HG02981 (cell line): Measurements from ENCODE around the gene LAMA2.

Experiments used
- ATAC-seq: cut with Tn5 transposase; IDR thresholded peaks from one replicate; pipeline ENCODE4 v1.9.1; 2021; ENCODE audit warnings: mild to moderate bottlenecking, moderate library complexity; ENCODE audit not compliant: unreplicated experiment

LAMA2 gene

GRCh38 chr6:129175066-129175465, 292.1 kb downstream of the LAMA2 start:
- no peak for ATAC-seq

DNA sequence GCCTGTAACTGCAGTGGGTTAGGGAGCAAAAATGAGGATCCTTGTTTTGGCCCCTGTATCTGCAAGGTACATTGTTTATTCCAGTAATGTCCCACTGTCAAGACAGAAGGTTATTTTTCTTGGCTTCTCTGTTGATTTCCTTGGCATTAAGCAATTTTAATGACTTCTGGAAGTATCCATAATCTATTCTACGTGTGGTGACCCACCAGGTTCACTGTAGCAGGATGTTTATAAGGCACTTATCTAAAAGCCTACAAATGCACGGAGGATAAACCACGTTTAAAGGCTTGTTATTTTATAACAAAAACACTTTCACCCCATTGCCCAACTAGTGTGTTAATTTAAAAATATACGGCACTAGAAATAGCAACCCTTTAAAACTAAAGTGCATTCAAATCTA, 294.9 kb downstream of the LAMA2 start:
- ATAC-seq, result no peak

DNA sequence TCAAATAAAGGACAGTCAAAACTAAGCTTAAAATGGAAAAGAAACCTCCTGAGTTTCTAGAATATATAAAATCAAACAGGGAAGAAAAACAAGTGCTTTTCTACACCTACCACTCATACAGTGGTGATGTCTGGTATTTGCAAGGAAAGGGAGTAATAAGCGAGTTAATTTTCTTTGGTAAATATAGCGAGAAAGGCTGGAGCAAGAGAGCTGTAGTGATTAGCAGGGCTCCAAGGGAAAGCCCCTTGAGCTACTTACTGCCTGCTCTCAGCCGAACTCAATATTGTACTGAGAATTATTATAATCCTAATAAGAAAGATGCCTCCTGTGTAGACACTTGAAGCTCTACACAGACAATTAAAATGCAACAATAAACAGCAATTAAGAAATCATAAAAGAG, 296.3 kb downstream of the LAMA2 start:
- no peak for ATAC-seq

DNA sequence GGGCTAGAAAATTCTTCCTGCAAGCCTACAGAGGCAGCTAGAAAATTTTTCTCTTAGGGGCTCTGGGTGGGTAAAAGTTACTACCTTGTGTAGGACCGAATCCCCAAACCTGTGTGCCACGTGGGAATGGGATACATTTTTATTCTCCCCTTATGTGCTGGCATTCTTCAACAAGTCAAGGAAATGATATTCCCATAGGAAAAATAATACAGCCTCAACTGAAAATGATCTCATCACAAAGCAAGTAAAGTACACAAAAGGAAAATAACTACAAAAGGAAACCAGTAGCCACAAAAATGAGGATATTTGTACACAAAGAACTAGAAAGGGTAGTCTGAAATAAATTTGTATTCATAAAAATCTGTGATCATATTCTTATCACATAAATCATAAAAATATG, 298.1 kb downstream of the LAMA2 start:
- no peak for ATAC-seq

DNA sequence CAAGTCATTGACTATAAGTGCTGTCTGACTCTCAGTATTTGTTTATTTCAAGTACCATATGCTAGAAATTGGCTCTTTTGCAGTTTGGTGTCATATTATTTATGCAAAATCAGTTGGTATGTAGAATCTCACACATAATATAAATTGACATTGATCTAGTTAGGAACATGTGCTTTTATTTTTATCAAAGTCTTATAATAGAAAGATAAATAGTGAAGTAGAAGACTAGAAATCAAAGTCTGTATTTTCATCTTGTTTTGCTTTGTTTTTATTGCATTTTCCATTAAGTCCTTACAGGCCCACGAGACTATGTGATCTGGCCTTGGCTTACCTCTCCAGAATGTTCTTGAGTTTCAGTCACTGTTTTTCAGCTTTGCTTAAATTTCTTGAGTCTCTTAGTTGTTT, 300.3 kb downstream of the LAMA2 start:
- ATAC-seq, result no peak

GRCh38 chr6:129183681-129184301, 300.9 kb downstream of the LAMA2 start:
- ATAC-seq, result no peak

DNA sequence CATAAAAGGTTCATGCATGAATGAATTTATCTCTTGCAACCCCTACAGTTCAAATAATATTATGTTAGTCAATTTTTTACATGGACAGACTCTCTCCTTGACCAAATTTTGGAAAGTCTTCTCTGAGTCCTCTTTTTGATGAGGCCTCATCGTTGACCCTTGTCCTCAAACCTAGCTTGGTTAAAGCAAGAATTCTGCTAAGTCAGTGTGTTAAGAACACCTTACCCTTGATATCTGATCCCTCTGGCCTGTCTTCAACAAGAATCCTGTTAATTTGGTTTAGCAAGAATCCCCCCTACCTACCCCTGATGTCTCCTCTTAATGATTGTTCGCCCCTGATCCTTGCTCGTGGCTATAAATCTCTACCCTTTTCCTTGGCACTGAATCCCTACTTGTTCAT, 301.4 kb downstream of the LAMA2 start:
- no peak for ATAC-seq

- no peak for ATAC-seq
Observed at GRCh38 chr6:129184808-129185366, 301.9 kb downstream of the LAMA2 start.

DNA sequence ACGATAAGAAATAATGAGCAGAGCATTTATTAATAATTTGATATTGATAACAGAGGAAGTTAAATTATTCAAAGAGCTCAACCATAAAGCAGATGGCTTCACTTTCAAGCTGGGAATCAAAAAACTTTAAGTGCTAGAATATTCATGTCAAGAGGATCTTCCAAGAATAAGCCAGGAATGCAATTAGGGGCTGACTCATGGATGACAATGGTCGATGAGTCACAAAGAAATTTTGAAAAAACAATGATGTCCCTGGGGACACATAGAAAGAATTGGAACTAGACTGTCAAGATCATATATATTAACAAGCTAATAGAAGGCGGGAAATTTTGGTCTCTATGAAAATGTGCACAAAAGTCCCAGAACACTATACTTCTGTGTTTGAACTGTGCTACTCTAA, 304.1 kb downstream of the LAMA2 start:
- ATAC-seq, result no peak

GRCh38 chr6:129188306-129188705, 305.4 kb downstream of the LAMA2 start:
- no peak for ATAC-seq

GRCh38 chr6:129188795-129189194, 305.9 kb downstream of the LAMA2 start:
- ATAC-seq, result no peak

GRCh38 chr6:129189266-129189665, 306.3 kb downstream of the LAMA2 start:
- ATAC-seq, result no peak

DNA sequence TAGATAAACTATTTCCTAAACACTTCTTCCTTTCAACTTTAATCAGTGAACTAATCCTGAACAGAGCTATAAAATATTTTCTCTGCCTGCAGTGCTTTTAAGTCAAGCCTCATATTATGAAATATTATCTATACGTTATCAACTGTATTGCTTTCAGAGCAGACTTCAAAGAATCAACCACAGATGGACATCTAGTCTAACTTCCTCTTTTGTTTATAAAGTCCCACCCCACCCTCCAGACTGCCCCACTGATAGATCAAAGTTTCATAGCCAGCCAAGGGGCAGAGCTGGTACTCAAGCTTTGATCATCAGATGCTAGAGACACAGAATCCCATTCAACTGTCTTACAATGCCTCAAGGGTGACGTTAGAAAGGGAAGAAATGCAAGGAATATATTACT, 308.3 kb downstream of the LAMA2 start:
- no peak for ATAC-seq

- ATAC-seq, result no peak
Observed at GRCh38 chr6:129192458-129192989, 309.6 kb downstream of the LAMA2 start.

DNA sequence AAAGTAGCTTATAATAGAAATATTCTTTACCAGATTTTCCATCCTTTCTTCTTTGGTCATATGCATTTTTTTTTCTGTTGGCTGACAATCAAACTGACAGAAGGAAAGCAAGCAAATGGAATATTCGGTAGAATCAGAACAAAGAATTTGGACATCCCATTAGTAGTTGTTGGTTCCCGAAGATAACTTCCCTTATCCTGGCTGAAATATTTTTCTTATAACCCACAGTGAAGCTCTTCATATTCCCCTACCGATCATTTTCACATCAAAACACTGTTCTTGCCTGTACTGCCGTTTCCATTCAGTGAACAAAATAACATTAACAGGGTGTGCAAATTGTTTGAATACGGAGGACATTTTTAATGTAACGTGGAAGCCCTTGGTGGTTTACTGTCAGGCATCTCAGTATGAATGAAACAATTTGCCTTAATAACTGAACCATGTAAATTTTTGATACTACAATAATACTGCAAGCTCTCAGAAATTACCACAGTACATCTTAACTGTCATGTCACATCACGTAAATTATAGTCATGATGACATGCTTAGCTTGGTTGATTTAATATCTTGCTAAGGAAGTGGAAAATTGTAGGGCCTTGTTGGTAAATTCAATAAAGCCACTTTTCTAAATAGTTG, 311.5 kb downstream of the LAMA2 start:
- no peak for ATAC-seq

DNA sequence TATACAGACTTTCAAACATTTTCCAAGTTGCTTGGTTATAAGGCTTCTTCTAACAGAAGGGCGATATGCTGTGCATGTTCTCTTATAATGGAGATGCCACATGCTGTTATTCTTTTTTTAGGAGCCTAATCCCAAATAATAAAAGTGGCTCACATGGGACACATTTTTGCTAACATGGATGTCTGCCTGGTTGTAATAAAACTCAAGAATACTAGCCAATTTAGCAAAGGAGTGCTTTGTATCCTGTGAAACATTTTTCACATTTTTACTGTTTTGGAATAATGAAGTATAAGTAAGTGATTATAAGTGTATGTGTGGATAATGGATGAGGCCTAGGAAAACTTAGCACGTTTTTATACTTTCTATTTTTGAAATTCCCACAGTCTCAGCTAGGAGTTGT, 312.2 kb downstream of the LAMA2 start:
- ATAC-seq, result no peak

- ATAC-seq, result no peak
Observed at GRCh38 chr6:129195643-129196042, 312.7 kb downstream of the LAMA2 start.

GRCh38 chr6:129197154-129197553, 314.2 kb downstream of the LAMA2 start:
- ATAC-seq, result no peak

- no peak for ATAC-seq
Observed at GRCh38 chr6:129200151-129200550, 317.2 kb downstream of the LAMA2 start.

- ATAC-seq, result no peak
Observed at GRCh38 chr6:129203190-129203900, 320.4 kb downstream of the LAMA2 start.

GRCh38 chr6:129206821-129207220, 323.9 kb downstream of the LAMA2 start:
- ATAC-seq, result no peak

DNA sequence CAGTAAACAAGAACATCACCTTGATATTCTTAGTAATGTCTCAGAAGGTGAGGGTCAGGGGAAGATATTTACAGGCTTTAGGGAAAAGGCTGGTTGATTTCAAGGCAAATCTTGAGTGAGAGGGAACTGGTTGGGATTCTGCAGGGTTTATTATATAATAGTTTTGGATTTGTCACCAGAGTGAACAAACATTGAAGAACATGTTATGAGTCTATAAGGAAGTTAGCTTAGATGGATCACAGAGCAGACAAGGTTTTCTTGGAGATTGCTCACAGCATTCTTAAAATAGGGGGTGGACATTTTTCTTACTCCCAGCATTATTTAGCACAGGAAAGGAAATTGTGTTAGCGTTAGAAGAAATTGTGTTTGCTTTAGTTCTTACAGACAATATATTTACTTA, 324.9 kb downstream of the LAMA2 start:
- no peak for ATAC-seq
